ENCODE results near the gene MCF2. TPM values are rescaled to one million over a fixed set of nuclear protein-coding genes. Genes with fewer than 3 reads are reported as not detected.
A peak's percentile ranks its signal among the peaks of the same experiment; 100 is the strongest.

The MCF2 gene
- total RNA-seq, 1 donor from 2014 or later: not detected

DNA sequence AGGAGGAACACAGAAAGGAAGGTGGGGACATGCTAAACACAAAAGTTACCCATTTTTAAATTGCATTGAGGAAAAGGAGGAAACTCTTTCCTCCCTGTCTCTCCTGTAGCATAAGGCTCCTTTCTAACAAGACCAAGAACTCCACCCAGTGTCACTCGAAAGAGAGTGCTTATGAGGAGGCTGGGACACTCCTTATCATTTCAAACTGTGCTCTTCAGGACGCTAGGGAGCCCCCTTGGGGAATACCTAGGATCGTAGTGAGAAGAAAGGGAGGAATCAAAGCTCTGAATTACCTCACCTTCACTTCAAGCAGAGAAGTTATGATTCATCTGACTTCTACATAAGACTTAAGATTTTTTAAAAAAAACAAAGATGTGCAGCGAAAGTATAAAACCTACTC lies 111.9 kb downstream of the MCF2 start:
- no peak for ATAC-seq

DNA sequence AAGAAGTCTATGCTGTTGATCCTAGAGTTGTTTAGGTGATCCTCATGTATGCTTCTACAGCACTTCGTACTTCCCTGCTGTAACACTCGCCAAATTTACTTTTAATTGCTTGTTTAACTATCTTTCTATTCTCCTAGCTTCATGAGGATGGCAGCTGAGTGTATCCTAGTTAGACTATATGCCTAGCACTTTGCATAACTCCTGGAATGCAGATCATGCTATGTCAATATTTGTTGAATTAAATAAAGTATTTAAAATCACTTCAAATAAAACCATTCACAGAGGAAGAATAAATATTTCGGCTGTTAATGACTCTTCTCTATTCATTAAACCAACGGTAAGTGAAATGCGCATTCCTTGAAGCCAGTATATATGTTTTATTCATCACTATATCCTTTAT lies 122.4 kb downstream of the MCF2 start:
- ATAC-seq: no peak

- no peak for ATAC-seq
These were observed 126.9 kb downstream of the MCF2 start for GRCh38 chrX:139581068-139581467.

- no peak for ATAC-seq
These were observed 141.0 kb downstream of the MCF2 start for GRCh38 chrX:139566981-139567380.

GRCh38 chrX:139563251-139563650 lies 144.7 kb downstream of the MCF2 start:
- ATAC-seq: no peak

- no peak for ATAC-seq
These were observed 147.7 kb downstream of the MCF2 start for GRCh38 chrX:139560221-139560620.

- ATAC-seq: peak; percentile 59
These were observed 148.5 kb downstream of the MCF2 start for GRCh38 chrX:139559383-139560042.

- no peak for ATAC-seq
These were observed 152.8 kb downstream of the MCF2 start for GRCh38 chrX:139554991-139555675.

- ATAC-seq: no peak
These were observed 153.6 kb downstream of the MCF2 start for GRCh38 chrX:139554376-139554775.

- no peak for ATAC-seq
These were observed 163.4 kb downstream of the MCF2 start for GRCh38 chrX:139544591-139544990.

- no peak for ATAC-seq
These were observed 164.0 kb downstream of the MCF2 start for GRCh38 chrX:139543920-139544319.

DNA sequence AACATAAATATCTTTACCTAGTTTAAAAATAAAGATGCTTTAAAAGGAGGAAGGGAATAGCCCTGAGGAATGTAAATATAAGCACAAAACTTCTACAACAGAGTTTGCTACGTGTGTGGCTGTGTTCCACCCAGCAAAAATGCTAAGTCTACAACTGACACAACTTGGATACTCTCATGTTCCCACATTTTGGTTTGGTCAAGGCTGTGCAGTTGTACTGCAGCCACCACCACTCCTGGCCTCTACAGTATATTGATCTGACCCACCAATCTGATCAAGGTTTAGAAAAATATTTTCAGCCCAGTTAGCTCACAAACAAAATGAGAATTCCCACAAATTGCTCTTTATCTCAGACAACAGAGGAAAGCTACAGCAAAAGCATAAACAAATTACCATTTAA lies 165.3 kb downstream of the MCF2 start:
- no peak for ATAC-seq

GRCh38 chrX:139538907-139539790 lies 168.8 kb downstream of the MCF2 start:
- ATAC-seq: no peak

DNA sequence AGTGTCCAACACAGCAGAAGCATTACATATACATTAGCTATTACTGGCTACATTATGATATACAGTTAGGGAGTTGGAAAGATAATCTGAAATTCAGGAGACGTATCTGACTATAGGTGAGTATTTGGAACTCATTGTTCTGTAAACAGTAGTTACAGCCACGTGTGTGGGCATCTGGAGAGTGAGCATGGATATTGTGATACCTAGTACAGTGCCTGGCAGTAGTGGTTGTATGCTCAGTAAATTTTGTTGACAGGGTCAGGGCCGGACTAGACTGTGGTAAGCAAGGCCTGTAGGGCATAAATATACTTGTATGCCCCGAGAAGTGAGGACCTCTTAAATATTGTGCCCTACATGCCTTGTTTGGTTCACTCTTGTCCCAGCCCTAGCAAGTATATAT lies 174.5 kb downstream of the MCF2 start:
- no peak for ATAC-seq

DNA sequence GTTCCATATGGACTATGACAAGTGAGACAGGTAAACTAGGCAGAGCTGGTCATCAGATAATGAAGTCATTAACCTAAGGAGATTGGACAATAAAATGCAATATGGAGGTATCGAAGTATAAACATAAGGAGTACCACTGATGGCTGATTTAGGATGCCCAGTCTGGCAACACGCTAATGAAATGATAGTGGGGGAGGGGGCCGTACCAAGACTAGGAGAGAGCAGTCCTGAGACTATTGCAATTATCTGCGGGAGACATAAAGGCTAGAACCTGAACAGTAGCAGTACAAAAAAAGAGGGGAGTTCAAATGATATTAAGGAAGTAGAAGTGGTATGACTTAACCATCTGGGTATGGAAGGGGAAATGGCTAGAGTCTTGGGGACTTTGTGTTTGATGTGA lies 175.1 kb downstream of the MCF2 start:
- no peak for ATAC-seq

Other genes starting within 250 kb of the MCF2 start
- not detected for gene F9, start 177.4 kb downstream of the MCF2 start, total RNA-seq
- 6.5 TPM for gene ATP11C, start 224.9 kb upstream of the MCF2 start, total RNA-seq